DND-41 (cell line): ENCODE results near the gene DRICH1.

Source experiments
- CTCF ChIP-seq: IDR thresholded peaks from 2 replicates; pipeline ENCODE4 v1.5.1; 2012; ENCODE audit warnings: borderline replicate concordance, low read length, moderate library complexity, mild to moderate bottlenecking; ENCODE audit not compliant: poor library complexity, severe bottlenecking; ENCODE audit errors: extremely low read depth
- EZH2 ChIP-seq: IDR thresholded peaks from 3 replicates; pipeline ENCODE4 v1.6.1; 2012; ENCODE audit warnings: borderline replicate concordance, low read depth, mild to moderate bottlenecking, moderate library complexity, low read length, inconsistent platforms; ENCODE audit not compliant: severe bottlenecking

- no peak for TF ChIP-seq CTCF
- no peak for TF ChIP-seq EZH2
Observed at GRCh38 chr22:23678133-23678532, 46.0 kb upstream of the DRICH1 start.
